HepG2 (cell line): Measurements from ENCODE around the gene TSPYL4. TPM values are rescaled to one million over a fixed set of nuclear protein-coding genes. Genes with fewer than 3 reads are reported as not detected.

Experiments
- ATAC-seq: fragments of 200-7000 bp; cut with Tn5 transposase; 3 replicates; pipeline ENCODE4 v1.9.1; 2020; ENCODE audit warnings: mild to moderate bottlenecking, moderate library complexity
- BruUV-seq: library from RNA; stranded (reverse); fragments of 400-500 nt; replicated peaks from 2 replicates; lab custom pipeline; 2021; lab: Mats Ljungman, UMichigan
- CTCF ChIA-PET: fragments of 300-600 bp; formaldehyde crosslinking; extraction: SDS; loops from one replicate; lab custom pipeline; 2021; ENCODE audit warnings: low total read pairs, inconsistent platforms, low intra/inter-chr PET ratio; lab: Yijun Ruan, JAX
- POLR2A ChIA-PET: fragments of 350-600 bp; sonication (Branson Sonifier 250); formaldehyde crosslinking; loops from one replicate; lab custom pipeline; 2020; ENCODE audit warnings: antibody characterized with exemption, inconsistent platforms; lab: Yijun Ruan, JAX
- DNase-seq: peaks from one replicate; pipeline ENCODE4 v3.0.0-alpha.2; 2015; ENCODE audit warnings: low spot score
- FAIRE-seq: peaks from 3 replicates; lab custom pipeline; 2011; peaks lifted over from hg19 to GRCh38; lab: Jason Lieb, UNC
- H2AFZ ChIP-seq: one replicate; pipeline ENCODE4 v1.6.1; 2011; ENCODE audit warnings: low read length, inconsistent platforms
- H3K27ac ChIP-seq: fragments of 300-600 bp; 3 replicates; pipeline ENCODE4 v1.8.0; 2011; ENCODE audit warnings: mixed run types, mild to moderate bottlenecking, mixed read lengths, low read length, inconsistent platforms; ENCODE audit not compliant: insufficient read depth; ENCODE audit errors: extremely low read length
- H3K27me3 ChIP-seq, 2 experiments: fragments of 200-600 bp in 1 of 2; 2 replicates in 1 of 2; 3 replicates in 1 of 2; pipeline versions ENCODE4 v1.6.0 to v1.8.0; 2011; ENCODE audit warnings: low read length in 2 of 2, mild to moderate bottlenecking in 2 of 2, moderate library complexity in 2 of 2, inconsistent platforms in 1 of 2; ENCODE audit not compliant: insufficient read depth in 2 of 2, control insufficient read depth in 1 of 2
- H3K36me3 ChIP-seq, 2 experiments: fragments of 200-600 bp in 1 of 2; replicated peaks in 1 of 2; 2 replicates in 1 of 2; 3 replicates in 1 of 2; pipeline versions ENCODE4 v1.5.1 to v1.8.0; 2011; ENCODE audit warnings: low read length in 2 of 2, inconsistent platforms in 1 of 2; ENCODE audit not compliant: insufficient read depth in 2 of 2, control insufficient read depth in 1 of 2
- H3K4me1 ChIP-seq: 2 replicates; pipeline ENCODE4 v1.5.1; 2012; ENCODE audit warnings: low read length, inconsistent platforms; ENCODE audit not compliant: insufficient read depth
- H3K4me2 ChIP-seq: 2 replicates; pipeline ENCODE4 v1.6.0; 2011; ENCODE audit warnings: low read depth, low read length, inconsistent platforms
- H3K4me3 ChIP-seq, 3 experiments: fragments of 200-600 bp in 1 of 3; sonication (generic), shearing (Covaris generic) in 1 of 3; replicated peaks in 1 of 3; 2 replicates each; pipeline ENCODE4 v1.5.1; 2011 to 2016; ENCODE audit warnings: low read length in 3 of 3, inconsistent platforms in 2 of 3, low read depth in 2 of 3, mild to moderate bottlenecking in 2 of 3, control low read depth in 1 of 3, mixed read lengths in 1 of 3; ENCODE audit not compliant: insufficient read depth in 1 of 3
- H3K79me2 ChIP-seq: one replicate; pipeline ENCODE4 v1.6.1; 2011; ENCODE audit warnings: low read length, inconsistent platforms; ENCODE audit not compliant: insufficient read depth
- H3K9ac ChIP-seq: 2 replicates; pipeline ENCODE4 v1.6.0; 2011; ENCODE audit warnings: mild to moderate bottlenecking, low read depth, low read length, inconsistent platforms; ENCODE audit not compliant: insufficient read depth
- H3K9me3 ChIP-seq: 2 replicates; pipeline ENCODE4 v1.5.1; 2012; ENCODE audit warnings: mild to moderate bottlenecking, low read length
- H4K20me1 ChIP-seq: 2 replicates; pipeline ENCODE4 v1.6.0; 2011; ENCODE audit warnings: inconsistent platforms, mild to moderate bottlenecking, low read length, moderate library complexity; ENCODE audit not compliant: insufficient read depth
- AHR ChIP-seq: IDR thresholded peaks from 2 replicates; pipeline ENCODE4 v1.6.1; 2018; ENCODE audit warnings: missing genetic modification reagents, missing compliant biosample characterization
- ATF4 ChIP-seq, 2 experiments: fragments of 450-650 bp in 1 of 2; sonication (generic) in 1 of 2; formaldehyde crosslinking; IDR thresholded peaks; 2 replicates each; pipeline versions ENCODE4 v1.5.0 to v1.8.0; 2020 to 2022; ENCODE audit warnings: mild to moderate bottlenecking in 1 of 2, missing genetic modification reagents in 1 of 2
- PAX8 ChIP-seq: sonication (generic); formaldehyde crosslinking; IDR thresholded peaks from 2 replicates; pipeline ENCODE4 v1.8.0; 2022; ENCODE audit warnings: mild to moderate bottlenecking, missing genetic modification reagents, borderline replicate concordance
- TCF12 ChIP-seq, 2 experiments: fragments of 450-650 bp in 1 of 2; sonication (generic) in 1 of 2; formaldehyde crosslinking in 1 of 2; IDR thresholded peaks; 2 replicates each; pipeline versions ENCODE4 v1.6.1 to v1.8.0; 2017 to 2022; ENCODE audit warnings: antibody characterized with exemption in 1 of 2, mild to moderate bottlenecking in 1 of 2, missing genetic modification reagents in 1 of 2, moderate library complexity in 1 of 2
- TOPORS ChIP-seq: sonication (generic); formaldehyde crosslinking; IDR thresholded peaks from 2 replicates; pipeline ENCODE4 v1.8.0; 2023; ENCODE audit warnings: mild to moderate bottlenecking, missing genetic modification reagents
- U2AF2 ChIP-seq: fragments of 200-400 bp; formaldehyde crosslinking; IDR thresholded peaks from 2 replicates; pipeline ENCODE4 v1.6.1; 2017; ENCODE audit warnings: low read depth, mild to moderate bottlenecking, low read length
- ZNF121 ChIP-seq: sonication (generic); formaldehyde crosslinking; IDR thresholded peaks from 2 replicates; pipeline ENCODE4 v1.5.0; 2020; ENCODE audit warnings: mild to moderate bottlenecking, missing genetic modification reagents
- ZNF441 ChIP-seq: sonication (generic); formaldehyde crosslinking; IDR thresholded peaks from 2 replicates; pipeline ENCODE4 v1.7.0; 2021; ENCODE audit warnings: missing genetic modification reagents, borderline replicate concordance
- ZNF451 ChIP-seq: sonication (generic); formaldehyde crosslinking; IDR thresholded peaks from 2 replicates; pipeline ENCODE4 v1.5.0; 2020; ENCODE audit warnings: mild to moderate bottlenecking, missing genetic modification reagents
- ZNF747 ChIP-seq: sonication (generic); formaldehyde crosslinking; IDR thresholded peaks from 2 replicates; pipeline ENCODE4 v1.8.1; 2023; ENCODE audit warnings: missing genetic modification reagents, mild to moderate bottlenecking, borderline replicate concordance
- ZNF83 ChIP-seq: sonication (generic); formaldehyde crosslinking; IDR thresholded peaks from 2 replicates; pipeline ENCODE4 v1.4.0; 2020; ENCODE audit warnings: missing genetic modification reagents, mild to moderate bottlenecking, borderline replicate concordance
- ZNF879 ChIP-seq: sonication (generic); formaldehyde crosslinking; IDR thresholded peaks from 2 replicates; pipeline ENCODE4 v1.8.1; 2023; ENCODE audit warnings: missing genetic modification reagents
- WGBS: methylation state at CpG from one replicate; pipeline ENCODE4 v1.1.6; 2017; ENCODE audit warnings: low lambda C conversion rate; 5-methylcytosine and 5-hydroxymethylcytosine counted together
- in situ Hi-C: cut with HindIII; loops from 2 replicates; pipeline ENCODE4 v1.10.0; 2017; ENCODE audit warnings: low pct_unique_long_range_greater_than_20kb; ENCODE audit not compliant: extremely low pct_ligation_motif_present
- intact Hi-C: fragments of 100-400 bp; cut with micrococcal nuclease; formaldehyde crosslinking; loops from one replicate; pipeline ENCODE4 v1.10.0; 2022; ENCODE audit not compliant: unreplicated experiment
- polyA plus RNA-seq, 8 experiments: library from polyadenylated mRNA; depleted of rRNA in 3 of 8; stranded (reverse) in 7 of 8; unstranded in 1 of 8; fragments of >200 nt; fragmentation: Illumina TruSeq in 4 of 8; extraction: Trizol in 4 of 8; gene quantifications; 2 replicates each; pipeline versions ENCODE4 v1.2.1 to v1.2.3, GENCODE V29; 2011 to 2016; ENCODE audit warnings: low read depth in 4 of 8, missing spikeins in 1 of 8, mixed read lengths in 1 of 8; ENCODE audit not compliant: insufficient read depth in 1 of 8
- total RNA-seq, 5 experiments: library from RNA; depleted of rRNA; stranded (reverse); fragments of >200 nt; fragmentation: Illumina TruSeq; extraction: Trizol; gene quantifications; 2 replicates each; pipeline ENCODE4 v1.2.3, GENCODE V29; 2016; ENCODE audit warnings: low read depth in 1 of 5

Gene TSPYL4
- total and polyA plus RNA-seq, 2 of the 13 experiments (the other 11 are each of a cell fraction or from before 2014, with no cell fraction given), result 18.0 to 19.7 TPM

GRCh38 chr6:116239856-116240255 lies 14.0 kb downstream of the TSPYL4 start:
- Histone ChIP-seq H2AFZ (no peak overlapping the region), H3K4me3 (no peak overlapping the region), H3K9me3 (no peaks in the 10 kb centered on the region), H3K4me2 (no peak overlapping the region), H3K27me3 (no peaks in the 10 kb centered on the region), H3K36me3 (peaks cover 5 to 20% of the 10 kb centered on the region in 2 experiments; a peak in 3 of 5 replicates), H3K79me2 (no peaks in the 10 kb centered on the region), H3K9ac (no peak overlapping the region), H3K27ac (no peak overlapping the region), H3K4me1 (no peaks in the 10 kb centered on the region), H4K20me1 (no peaks in the 10 kb centered on the region)
- BruUV-seq, result no TSS peak
- ChIA-PET CTCF (no interaction called here), POLR2A (no interaction called here)
- intact Hi-C loops, result no loop called here
- DNase-seq (no peak), ATAC-seq (no peak), FAIRE-seq (no peak)
- TF ChIP-seq ZNF451 (no peak), TOPORS (CRISPR knock-in tag) (no peak), PAX8 (CRISPR knock-in tag) (no peak), AHR (no peak), ZNF441 (CRISPR knock-in tag) (no peak), ZNF747 (CRISPR knock-in tag) (no peak), ZNF83 (CRISPR knock-in tag) (no peak), U2AF2 (no peak), TCF12 (IDR thresholded peaks at IDR 0.05) (no peak), TCF12 (CRISPR knock-in tag; IDR thresholded peaks at IDR 0.05) (no peak), ZNF121 (CRISPR knock-in tag) (no peak), ZNF879 (CRISPR knock-in tag) (no peak), ATF4 (CRISPR knock-in tag; IDR thresholded peaks at IDR 0.05) (no peak)
- in situ Hi-C loops, result no loop called here
- 91% methylated on average over 1 of the region's 1 CpG for WGBS
